Activated CD4-positive, CD25-positive, alpha-beta regulatory T cell treated with anti-CD3 and anti-CD28 coated beads, Interleukin-2, amount 50 U/mL, for 24 hours (primary cell): Measurements from ENCODE around the gene CIC.
"Not testable (repeated sequence)": the region's sequence is repeated elsewhere in the genome, so short reads cannot be mapped to it uniquely, and the experiment has no call there.

Source experiments
- ATAC-seq, 2 donors: fragments of 150-1000 bp; cut with Tn5 transposase; one replicate each; pipeline ENCODE4 v1.10.0; 2021; ENCODE audit warnings: mild to moderate bottlenecking in 1 of 2, moderate library complexity in 1 of 2

The CIC gene

GRCh38 chr19:42255766-42256745, 13.0 kb upstream of the CIC start:
- ATAC-seq: no peak

DNA sequence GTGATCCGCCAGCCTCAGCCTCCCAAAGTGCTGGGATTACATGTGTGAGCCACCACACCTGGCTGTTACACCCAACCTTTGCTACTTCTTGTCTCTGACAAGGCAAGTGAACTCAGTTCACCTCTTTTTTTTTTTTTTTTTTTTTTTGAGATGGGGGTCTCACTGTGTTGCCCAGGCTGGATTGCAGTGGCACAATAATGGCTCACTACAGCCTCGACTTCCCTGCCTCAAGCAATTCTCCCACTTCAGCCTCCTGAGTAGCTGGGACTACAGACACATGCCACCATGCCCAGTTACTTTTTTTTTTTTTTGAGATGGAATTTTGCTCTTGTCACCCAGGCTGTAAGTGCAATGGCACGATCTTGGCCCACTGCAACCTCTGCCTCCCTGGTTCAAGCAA, 11.2 kb upstream of the CIC start:
- not testable (repeated sequence) for ATAC-seq

DNA sequence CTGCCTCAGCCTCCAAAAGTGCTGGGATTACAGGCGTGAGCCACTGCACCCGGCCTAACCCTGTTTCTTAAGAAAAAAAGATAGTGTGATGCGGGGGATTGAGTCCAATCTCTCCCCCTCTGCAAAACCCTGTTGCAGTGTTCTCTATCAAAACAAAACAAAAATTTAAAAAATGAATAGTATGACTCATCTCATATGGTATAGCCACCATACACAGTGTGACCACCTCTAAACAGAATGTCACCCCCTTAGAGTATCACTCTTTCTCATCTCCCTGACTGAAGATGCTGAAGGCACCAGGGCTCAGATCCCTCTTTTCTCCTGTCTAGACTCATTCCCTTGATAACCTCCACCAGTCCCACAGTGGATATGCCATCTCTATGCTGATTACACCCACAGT, 7.3 kb upstream of the CIC start:
- peak in 1 of 2 donors; percentile 27 for ATAC-seq

- ATAC-seq: not testable (repeated sequence)
Measured at GRCh38 chr19:42266105-42266504, 2.9 kb upstream of the CIC start.

DNA sequence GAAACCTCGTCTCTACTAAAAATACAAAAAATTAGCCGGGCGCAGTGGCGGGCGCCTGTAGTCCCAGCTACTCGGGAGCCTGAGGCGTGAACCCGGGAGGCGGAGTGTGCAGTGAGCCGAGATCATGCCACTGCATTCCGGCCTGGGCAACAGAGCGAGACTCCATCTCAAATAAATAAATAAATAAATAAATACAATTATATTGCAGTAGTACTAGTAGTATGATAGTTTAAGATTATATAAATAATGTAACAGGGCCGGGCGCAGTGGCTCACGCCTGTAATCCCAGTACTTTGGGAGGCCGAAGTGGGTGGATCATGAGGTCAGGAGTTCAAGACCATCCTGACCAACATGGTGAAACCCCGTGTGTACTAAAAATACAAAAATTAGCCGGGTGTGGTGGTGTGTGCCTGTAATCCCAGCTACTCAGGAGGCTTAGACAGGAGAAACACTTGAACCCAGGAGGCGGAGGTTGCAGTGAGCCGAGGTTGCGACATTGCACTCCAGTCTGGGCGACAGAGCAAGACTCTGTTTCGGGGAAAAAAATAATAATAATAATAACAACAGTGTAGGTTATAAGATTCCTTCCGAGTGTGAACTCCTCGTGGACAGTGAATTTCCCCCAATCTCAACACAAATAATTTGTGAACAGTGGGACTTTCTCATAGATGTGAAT, 2.0 kb upstream of the CIC start:
- ATAC-seq: not testable (repeated sequence)

- ATAC-seq: no peak
Measured at GRCh38 chr19:42267644-42268141, 1.4 kb upstream of the CIC start.

DNA sequence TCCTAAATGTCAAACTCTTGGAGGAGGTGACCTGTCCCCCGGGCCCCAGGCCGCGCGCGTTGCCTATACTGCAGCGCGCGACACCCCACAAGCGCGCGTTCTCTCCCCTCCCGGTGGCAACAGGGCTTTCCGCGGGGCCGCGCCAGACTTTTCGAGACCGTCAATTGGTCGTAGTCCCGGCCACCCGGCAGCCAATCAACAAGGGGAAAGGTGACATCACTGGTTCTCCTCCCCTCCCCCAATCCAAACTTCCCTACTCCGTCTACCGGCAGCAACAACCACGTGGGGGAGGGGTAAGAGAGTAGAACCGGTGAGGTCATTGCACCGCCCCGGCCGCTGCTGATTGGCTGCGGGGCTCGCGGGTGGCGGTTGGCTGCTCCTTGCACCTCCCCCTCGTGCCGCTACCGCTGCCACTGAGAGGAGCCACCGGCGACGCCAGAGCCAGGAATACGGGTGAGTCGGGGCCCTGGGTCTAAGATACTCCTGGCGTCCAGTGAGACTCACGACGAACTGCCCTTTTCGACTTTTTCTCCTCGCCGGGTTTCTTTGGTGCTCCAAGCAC, 829 bp upstream of the CIC start:
- peak; percentile 61 to 64 for ATAC-seq

GRCh38 chr19:42269478-42270345, 660 bp downstream of the CIC start:
- ATAC-seq: no peak

GRCh38 chr19:42270346-42271044, 1.4 kb downstream of the CIC start:
- ATAC-seq: peak in 1 of 2 donors; percentile 1

GRCh38 chr19:42271045-42271419, 2.0 kb downstream of the CIC start:
- ATAC-seq: no peak

- no peak for ATAC-seq
Measured at GRCh38 chr19:42271861-42272534, 2.9 kb downstream of the CIC start.

- ATAC-seq: no peak
Measured at GRCh38 chr19:42272535-42272897, 3.5 kb downstream of the CIC start.

DNA sequence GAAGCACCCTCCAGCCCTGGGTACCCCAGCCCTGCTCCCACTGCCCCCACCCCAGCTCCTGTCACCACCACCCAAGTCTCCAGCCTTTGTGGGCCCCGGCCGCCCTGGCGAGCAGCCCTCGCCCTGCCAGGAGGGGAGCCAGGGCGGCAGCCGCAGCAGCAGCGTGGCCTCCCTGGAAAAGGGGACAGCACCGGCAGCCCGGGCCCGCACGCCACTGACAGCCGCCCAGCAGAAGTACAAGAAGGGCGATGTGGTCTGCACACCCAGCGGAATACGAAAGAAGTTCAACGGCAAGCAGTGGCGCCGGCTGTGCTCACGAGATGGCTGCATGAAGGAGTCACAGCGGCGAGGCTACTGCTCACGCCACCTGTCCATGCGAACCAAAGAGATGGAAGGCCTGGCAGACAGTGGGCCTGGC, 3.9 kb downstream of the CIC start:
- ATAC-seq: no peak

GRCh38 chr19:42273407-42274064, 4.5 kb downstream of the CIC start:
- no peak for ATAC-seq

- ATAC-seq: no peak
Measured at GRCh38 chr19:42274065-42274682, 5.1 kb downstream of the CIC start.

DNA sequence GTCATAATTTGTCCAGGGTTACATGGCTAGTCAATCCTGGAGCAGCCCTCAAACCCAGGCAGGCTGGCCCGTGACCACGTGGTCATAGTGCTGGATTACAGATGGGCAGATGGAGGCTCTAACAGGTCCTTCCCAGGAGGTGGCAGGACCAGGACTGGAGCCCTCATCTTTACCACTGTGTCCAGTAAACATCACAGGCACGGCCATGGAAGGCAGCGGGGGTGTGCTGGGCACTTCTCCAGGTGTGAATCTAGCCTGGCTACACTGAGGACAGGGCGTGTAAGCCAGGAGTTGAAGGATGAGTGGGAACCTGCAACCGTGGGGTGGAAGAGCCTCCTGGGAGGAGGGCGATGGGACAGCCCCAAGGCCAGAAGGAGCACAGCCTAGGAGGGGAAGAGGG, 6.1 kb downstream of the CIC start:
- ATAC-seq: no peak

DNA sequence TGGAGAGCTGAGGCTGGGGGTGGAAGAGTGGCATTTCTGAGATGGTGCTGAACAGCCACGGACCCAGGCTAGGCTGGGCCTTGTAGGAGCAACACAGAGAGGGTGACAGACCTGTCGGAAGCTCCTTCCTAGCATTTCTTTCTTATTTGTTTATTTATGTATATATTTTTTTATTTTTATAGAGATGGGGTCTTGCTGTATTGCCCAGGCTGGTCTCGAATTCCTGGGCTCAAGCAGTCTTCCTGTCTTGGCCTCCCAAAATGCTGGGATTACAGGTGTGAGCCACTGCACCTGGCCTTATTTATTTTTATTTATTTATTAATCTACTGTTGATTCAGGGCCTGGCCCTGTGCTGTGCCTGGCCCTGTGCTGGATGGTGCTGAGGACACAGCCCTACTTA, 6.5 kb downstream of the CIC start:
- no peak for ATAC-seq

DNA sequence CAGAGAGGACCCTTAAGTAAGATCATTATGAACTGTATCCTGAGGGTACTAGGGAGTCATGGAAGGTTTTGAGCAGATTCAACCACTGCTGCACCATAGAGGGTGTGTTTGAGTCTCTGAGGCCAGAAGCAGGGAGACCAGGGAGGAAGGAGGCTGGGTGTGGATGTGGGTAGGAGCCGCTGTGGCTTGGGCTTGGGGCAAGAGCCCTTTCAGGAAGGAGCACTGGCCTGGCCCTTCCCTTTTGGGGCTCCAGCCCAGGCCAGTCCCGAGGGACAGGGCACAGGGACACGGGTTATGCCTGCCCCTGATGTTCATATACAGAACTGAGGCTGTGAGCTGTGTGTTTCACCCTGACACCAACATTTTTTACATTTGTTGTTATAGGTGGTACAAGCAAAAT, 7.2 kb downstream of the CIC start:
- no peak for ATAC-seq

GRCh38 chr19:42276821-42277220, 7.8 kb downstream of the CIC start:
- peak; percentile 49 to 68 for ATAC-seq

DNA sequence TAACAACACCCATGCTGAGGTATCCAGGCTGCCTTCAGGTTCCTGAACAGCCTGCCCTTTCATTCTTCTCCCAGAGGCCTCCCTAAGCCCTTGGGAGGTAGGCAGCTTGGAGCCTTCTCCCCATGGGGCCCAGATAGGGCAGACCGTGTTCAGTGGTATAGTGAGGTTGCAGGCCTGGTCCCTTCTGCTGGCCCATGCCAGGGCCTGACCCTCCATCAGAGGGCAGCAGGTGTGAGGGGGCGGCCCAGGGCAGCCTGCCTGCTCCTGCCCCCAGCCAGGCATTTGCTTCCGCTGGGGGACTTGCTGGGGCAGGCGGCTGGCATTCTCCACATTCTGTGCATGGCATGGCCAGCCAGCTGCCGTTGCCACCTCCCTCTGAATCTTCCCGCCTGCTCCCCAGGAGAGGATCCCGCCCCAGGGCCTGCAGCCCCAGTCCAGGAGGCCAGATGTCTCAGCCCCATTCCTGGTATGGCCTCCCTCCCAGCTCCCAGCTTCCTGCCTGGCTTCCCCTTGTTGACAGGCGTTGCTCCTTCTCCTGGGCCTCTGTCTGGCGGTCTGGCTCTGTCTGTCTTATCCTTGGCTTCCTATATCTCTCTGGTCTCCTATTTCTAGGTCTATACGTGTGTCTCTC, 8.9 kb downstream of the CIC start:
- ATAC-seq: no peak
